ENCODE measurements around the gene NINJ2. TPM values are rescaled to one million over a fixed set of nuclear protein-coding genes. Genes with fewer than 3 reads are reported as not detected.
"Not testable (repeated sequence)": the region's sequence is repeated elsewhere in the genome, so short reads cannot be mapped to it uniquely, and the experiment has no call there.

The NINJ2 gene
- polyA plus RNA-seq, 3 donors: 32.9 to 92.7 (median 73.7) TPM

- under 1% methylated on average over 81 of the region's 95 CpGs for WGBS (ENCODE audit: insufficient coverage)
- H3K27me3 Mint-ChIP-seq (ENCODE audit: low read depth in 3 of 3): no peaks in the 10 kb centered on the region
- Histone ChIP-seq H3K36me3 (replicated peaks in 1 of 2; ENCODE audit: control insufficient read depth in 1 of 2, insufficient read depth in 2 of 2, low read length in 2 of 2) (peaks cover 0 to 16% of the 10 kb centered on the region in 2 donors), H4K20me1 (ENCODE audit: insufficient read depth, low read length) (no peaks in the 10 kb centered on the region), H3K9me3 (replicated peaks in 1 of 2; ENCODE audit: control insufficient read depth in 1 of 2, insufficient read depth in 1 of 2, low read length in 2 of 2) (no peaks in the 10 kb centered on the region), H3K4me1 (ENCODE audit: control insufficient read depth in 1 of 2, insufficient read depth in 2 of 2, low read length in 2 of 2) (peaks cover 71 to 76% of the 10 kb centered on the region in 2 donors), H3K27me3 (ENCODE audit: control insufficient read depth in 2 of 2, insufficient read depth in 2 of 2, low read length in 2 of 2) (no peaks in the 10 kb centered on the region), H2AFZ (ENCODE audit: insufficient read depth, low read depth, low read length, poor library complexity, severe bottlenecking) (peak overlapping the region; percentile 91), H3K4me3 (replicated peaks in 1 of 3; ENCODE audit: low read depth in 2 of 3, low read length in 3 of 3) (peak overlapping the region; percentile 58 to 76 (median 71)), H3K4me2 (replicated peaks; ENCODE audit: extremely low read depth, low read length, poor library complexity, severe bottlenecking) (peak overlapping the region; percentile 80), H3K27ac (ENCODE audit: low read depth in 1 of 2, low read length in 2 of 2) (peak overlapping the region; percentile 90 to 93), H3K79me2 (ENCODE audit: insufficient read depth, low read length) (peaks cover 35% of the 10 kb centered on the region), H3K9ac (ENCODE audit: insufficient read depth, low read length, poor library complexity, severe bottlenecking) (peak overlapping the region; percentile 88)
- H3K4me3 Mint-ChIP-seq: peak overlapping the region; percentile 86 to 96
- TF ChIP-seq CTCF (IDR thresholded peaks at IDR 0.05): peak; percentile 57
- H3K36me3 Mint-ChIP-seq: peaks cover 16 to 24% of the 10 kb centered on the region in 2 donors
- no peaks in the 10 kb centered on the region for H3K9me3 Mint-ChIP-seq
- H3K27ac Mint-ChIP-seq: peak overlapping the region; percentile 94 to 98 (median 96)
- peaks cover 71% of the 10 kb centered on the region for H3K4me1 Mint-ChIP-seq
- peak; percentile 75 to 78 (median 76) for DNase-seq
- intact Hi-C loops (cut with micrococcal nuclease): loop anchor here (2.0 to 5.0 kb wide), 5 partner anchors 32 to 110 kb away; partner anchors contain the start of gene WNK1 (in 2 of the 2)
Observed at GRCh38 chr12:642633-643474, 20.4 kb downstream of the NINJ2 start.

GRCh38 chr12:641321-641720 lies 21.9 kb downstream of the NINJ2 start:
- not testable (repeated sequence) for DNase-seq; H3K4me2 ChIP-seq (replicated peaks; ENCODE audit: extremely low read depth, low read length, poor library complexity, severe bottlenecking); H3K9me3 ChIP-seq (replicated peaks in 1 of 2; ENCODE audit: control insufficient read depth in 1 of 2, insufficient read depth in 1 of 2, low read length in 2 of 2); H3K27me3 ChIP-seq (ENCODE audit: control insufficient read depth in 2 of 2, insufficient read depth in 2 of 2, low read length in 2 of 2); H4K20me1 ChIP-seq (ENCODE audit: insufficient read depth, low read length); H3K27me3 Mint-ChIP-seq (ENCODE audit: low read depth in 3 of 3); H2AFZ ChIP-seq (ENCODE audit: insufficient read depth, low read depth, low read length, poor library complexity, severe bottlenecking); H3K9me3 Mint-ChIP-seq; H3K4me3 Mint-ChIP-seq; H3K36me3 ChIP-seq (replicated peaks in 1 of 2; ENCODE audit: control insufficient read depth in 1 of 2, insufficient read depth in 2 of 2, low read length in 2 of 2); H3K9ac ChIP-seq (ENCODE audit: insufficient read depth, low read length, poor library complexity, severe bottlenecking); H3K4me3 ChIP-seq (replicated peaks in 1 of 3; ENCODE audit: low read depth in 2 of 3, low read length in 3 of 3)
- H3K27ac Mint-ChIP-seq: peak overlapping the region in 5 of 7 donors; percentile 28 to 95 (median 56)
- Histone ChIP-seq H3K4me1 (ENCODE audit: control insufficient read depth in 1 of 2, insufficient read depth in 2 of 2, low read length in 2 of 2) (peaks cover 85 to 91% of the 10 kb centered on the region in 2 donors), H3K27ac (ENCODE audit: low read depth in 1 of 2, low read length in 2 of 2) (peak overlapping the region in 1 of 2 donors; percentile 90), H3K79me2 (ENCODE audit: insufficient read depth, low read length) (peaks cover 39% of the 10 kb centered on the region)
- H3K36me3 Mint-ChIP-seq: peaks cover 7 to 13% of the 10 kb centered on the region in 2 donors
- peaks cover 83% of the 10 kb centered on the region for H3K4me1 Mint-ChIP-seq
- intact Hi-C loops (cut with micrococcal nuclease): loop anchor here in 1 of 2 donors (5.0 kb wide), 2 partner anchors 34 to 111 kb away; partner anchors contain the start of gene WNK1
- WGBS (ENCODE audit: insufficient coverage): 97% methylated on average over 6 of the region's 11 CpGs
